Esophagus squamous epithelium (tissue), 4 donors: ENCODE measurements around the gene GH1.

Experiments
- CTCF ChIP-seq, 6 experiments: fragments of 450-650 bp in 4 of 6; fragments of 200-600 bp in 2 of 6; sonication (generic) in 2 of 6; IDR thresholded peaks; one replicate each; pipeline ENCODE4 v1.5.1; 2016 to 2019; ENCODE audit warnings: antibody characterized with exemption in 6 of 6, mild to moderate bottlenecking in 4 of 6, moderate library complexity in 4 of 6
- POLR2A ChIP-seq, 4 donors: fragments of 450-650 bp; IDR thresholded peaks; one replicate each; pipeline ENCODE4 v1.6.1; 2017; ENCODE audit warnings: antibody characterized with exemption in 4 of 4, mild to moderate bottlenecking in 4 of 4, moderate library complexity in 3 of 4

DNA sequence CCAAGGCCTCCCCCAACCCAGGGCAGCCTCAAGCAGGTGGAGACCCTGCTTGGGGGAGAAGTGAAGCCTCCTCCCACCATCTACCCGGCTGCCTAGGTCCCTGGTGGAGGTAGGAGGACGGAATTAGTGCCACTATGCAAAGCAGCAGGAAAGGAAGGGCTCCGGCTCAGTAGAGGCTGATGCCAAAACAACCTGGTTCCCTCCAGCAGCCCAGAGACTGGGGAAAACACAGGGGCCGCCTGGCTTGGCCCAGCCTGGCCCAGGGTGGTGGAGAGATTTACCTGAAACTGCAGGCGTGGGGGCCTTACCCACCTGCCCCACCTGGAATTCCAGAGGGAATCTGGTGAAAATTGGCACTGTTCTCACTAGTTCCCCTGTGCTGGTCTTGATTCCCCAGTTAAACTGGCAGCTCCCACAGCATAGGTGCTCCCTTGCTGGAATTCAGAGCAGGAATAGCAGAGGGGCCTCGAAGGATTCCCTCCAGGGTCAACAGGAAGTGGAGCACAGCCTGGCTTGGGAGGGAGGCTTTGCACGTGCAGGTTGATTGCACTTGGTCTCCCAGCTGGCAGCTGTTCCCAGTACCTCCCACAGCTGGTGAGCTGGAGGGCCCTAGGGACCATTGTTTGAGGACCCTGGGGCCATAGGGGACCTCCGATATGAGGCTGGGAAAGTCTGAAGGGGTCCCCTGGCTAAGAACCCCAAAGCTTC lies 9.0 kb upstream of the GH1 start:
- TF ChIP-seq CTCF (IDR thresholded peaks at IDR 0.05) (no peak), POLR2A (IDR thresholded peaks at IDR 0.05) (no peak)
